ENCODE measurements around the gene DCTPP1.
"Not testable (repeated sequence)": the region's sequence is repeated elsewhere in the genome, so short reads cannot be mapped to it uniquely, and the experiment has no call there.

Gene DCTPP1

DNA sequence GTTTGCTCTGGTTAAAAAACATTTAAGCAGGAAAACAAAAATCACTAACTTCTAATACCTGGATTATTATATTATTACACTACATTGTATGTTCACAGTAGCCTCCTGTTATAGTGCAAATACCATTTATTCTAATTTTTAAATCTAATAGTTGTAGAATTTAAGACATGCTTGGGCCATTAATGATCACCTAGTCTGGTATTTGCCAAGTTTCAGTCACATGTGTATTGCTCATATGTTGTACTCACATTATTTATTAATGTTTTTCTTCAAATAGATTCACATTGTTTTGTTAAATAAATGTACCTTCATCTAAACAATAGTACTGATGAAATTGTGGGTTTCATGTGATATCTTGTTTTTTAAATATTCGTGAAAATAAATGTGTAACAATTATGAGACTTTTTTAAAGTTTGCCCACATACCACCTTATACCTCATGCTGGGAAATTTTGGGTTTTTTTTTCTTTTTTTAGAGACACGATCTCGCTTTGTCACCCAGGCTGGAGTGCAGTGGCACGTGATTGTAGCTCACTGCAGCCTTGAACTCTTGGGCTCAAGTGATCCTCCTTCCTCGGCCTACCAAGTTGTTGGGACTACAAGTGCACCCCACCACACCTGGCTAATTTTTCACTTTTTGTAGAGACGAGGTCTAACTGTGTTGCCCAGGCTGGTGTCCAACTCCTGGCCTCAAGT, 16.6 kb downstream of the DCTPP1 start:
- DNase-seq (ENCODE audit: low read depth in 2 of 2), result no peak

DNA sequence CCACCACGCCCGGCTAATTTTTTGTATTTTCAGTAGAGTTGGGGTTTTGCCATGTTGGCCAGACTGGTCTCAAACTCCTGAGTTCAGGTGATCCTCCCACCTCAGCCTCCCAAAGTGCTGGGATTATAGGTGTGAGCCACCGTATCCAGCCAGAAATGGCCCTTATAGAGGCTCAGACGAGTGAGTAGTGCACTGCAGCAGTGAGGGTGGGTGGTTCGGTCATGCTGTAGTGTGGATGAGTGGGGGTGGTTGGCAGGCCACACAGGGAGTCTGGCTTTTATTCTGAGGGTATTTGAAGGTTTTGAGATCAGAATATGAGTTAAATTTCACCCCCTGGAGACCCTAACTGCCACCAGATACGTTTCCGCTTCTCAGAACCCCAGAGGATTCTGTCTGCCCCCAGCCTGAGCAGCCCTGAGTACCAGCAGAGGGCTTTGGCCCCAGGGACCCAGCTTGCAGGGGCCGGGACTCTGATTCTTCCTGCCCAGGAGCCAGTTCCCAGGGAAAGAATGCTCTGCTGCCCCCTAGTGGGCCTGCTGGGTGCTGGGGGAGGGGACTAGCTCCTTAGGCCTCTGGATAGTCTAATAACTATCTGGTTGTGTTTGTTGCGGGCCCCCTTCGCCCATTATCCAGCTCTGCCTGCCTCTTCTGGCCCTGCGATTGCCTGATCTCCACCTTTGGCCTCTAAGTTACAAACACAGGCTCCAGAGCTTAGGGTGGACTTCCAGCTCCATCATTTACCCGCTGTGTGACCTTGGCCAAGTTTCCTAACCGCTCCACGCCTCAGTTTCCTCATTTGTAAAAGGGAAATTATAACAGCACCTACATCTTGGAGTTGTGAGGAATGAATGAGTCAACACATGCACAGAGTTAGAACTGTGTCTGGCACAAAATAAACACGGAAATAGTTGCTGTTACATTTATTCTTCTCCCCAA, 20.4 kb downstream of the DCTPP1 start:
- peak; percentile 76 to 93 for DNase-seq (ENCODE audit: low read depth in 2 of 2)

- no peak for DNase-seq (ENCODE audit: low read depth in 2 of 2)
Observed at GRCh38 chr16:30407804-30408534, 21.9 kb downstream of the DCTPP1 start.

DNA sequence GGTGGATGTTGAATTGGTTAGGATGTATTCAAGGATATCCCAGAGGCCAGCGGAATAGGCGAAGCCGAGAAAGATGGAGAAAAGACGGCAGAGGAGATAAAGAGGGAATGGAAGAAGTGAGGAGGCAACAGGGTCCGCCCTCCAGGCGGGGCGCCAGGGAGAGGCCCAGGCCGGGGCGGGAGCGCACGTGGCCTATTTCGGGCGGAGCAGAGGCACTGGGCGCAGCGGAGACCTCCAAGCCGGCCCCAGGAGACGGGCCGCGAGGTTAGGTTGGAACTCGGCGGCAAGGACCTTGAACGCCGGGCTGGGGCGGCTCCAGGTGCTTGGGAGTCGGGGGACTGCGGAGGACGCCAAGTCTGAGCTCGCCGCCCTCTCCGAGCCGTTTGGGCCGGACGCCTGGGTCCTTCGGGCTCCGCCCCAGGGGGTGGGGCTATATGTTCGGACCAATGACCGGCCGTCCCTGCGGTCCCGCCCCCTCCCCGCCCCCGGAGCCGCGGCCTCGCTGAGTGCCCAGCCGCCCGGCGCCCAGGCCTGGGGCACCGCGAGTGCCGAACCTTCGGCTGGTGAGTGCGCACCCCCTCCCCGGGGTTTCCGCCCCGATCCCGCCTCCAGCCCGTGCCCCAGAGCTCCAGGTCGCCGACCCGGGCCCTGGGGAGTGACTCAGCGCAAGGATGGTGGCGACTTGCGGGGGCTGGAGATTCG, 22.6 kb downstream of the DCTPP1 start, which contains the start of gene ZNF771:
TSS of gene ZNF771 (plus strand) at position 505 of the 702 bp plus-strand sequence. CDS start 448 bp downstream, outside the sequence.
- DNase-seq (ENCODE audit: low read depth in 2 of 2), result peak; percentile 83 to 96

- no peak for DNase-seq (ENCODE audit: low read depth in 2 of 2)
Observed at GRCh38 chr16:30406795-30407101, 23.1 kb downstream of the DCTPP1 start.

DNA sequence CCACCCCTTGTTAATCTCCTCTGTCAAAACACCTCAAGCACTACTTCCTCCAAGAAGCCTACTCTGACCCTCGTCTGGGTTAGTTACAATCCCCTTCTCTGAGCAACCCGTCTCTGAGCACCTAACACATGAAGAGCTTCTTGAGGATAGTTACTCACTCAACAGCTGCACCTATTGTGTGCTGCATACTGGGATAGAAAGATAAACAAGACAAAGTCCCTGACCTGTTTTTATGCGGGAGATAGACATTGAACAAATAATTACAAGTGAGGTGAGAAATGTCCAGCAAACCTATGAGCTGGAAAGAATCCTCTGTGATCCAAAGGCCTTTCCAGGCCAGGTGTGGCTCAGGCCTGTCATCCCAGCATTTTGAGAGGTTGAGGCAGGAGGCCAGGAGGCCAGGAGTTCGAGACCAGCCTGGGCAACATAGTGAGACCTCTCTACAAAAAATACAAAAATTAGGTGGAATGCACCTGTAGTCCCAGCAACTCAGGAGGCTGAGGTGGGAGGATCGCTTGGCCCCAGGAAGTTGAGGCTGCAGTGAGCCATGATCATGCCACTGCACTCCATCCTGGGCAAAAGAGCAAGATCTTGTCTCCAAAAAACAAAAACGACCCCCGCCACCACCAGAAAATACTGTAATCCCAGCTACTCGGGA, 27.9 kb downstream of the DCTPP1 start:
- no peak for DNase-seq (ENCODE audit: low read depth in 2 of 2)

GRCh38 chr16:30399435-30400186, 30.2 kb downstream of the DCTPP1 start:
- DNase-seq (ENCODE audit: low read depth in 2 of 2), result no peak

DNA sequence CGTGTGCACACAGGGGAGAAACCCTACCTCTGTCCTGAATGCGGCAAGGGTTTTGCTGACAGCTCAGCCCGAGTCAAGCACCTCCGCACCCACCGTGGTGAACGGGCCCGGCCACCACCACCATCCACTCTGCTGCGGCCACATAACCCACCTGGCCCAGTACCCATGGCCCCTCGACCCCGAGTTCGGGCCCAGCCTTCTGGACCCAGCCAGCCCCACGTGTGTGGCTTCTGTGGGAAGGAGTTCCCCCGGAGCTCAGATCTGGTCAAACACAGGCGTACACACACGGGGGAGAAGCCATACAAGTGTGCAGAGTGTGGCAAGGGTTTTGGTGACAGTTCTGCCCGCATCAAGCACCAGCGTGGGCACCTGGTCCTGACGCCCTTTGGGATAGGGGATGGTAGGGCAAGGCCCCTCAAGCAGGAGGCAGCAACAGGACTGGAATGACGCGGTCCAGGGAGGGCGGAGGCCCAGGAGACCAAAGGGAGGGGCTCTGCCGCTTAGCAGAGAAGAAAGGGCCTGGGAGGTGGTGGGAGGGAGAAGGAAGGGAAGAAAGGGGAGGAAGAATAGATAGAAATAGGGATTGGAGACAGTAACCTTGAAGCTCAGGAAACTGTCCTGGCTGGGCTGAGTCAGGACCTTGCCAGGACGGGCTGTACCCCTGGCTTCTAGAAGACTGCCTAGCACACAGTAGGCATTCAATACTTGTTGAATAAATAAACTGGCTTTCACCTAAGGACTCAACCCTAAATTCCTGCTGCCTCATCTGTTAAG, 31.0 kb downstream of the DCTPP1 start:
- DNase-seq (ENCODE audit: low read depth in 2 of 2), result no peak

GRCh38 chr16:30397776-30398660, 31.8 kb downstream of the DCTPP1 start:
- DNase-seq (ENCODE audit: low read depth in 2 of 2), result no peak

DNA sequence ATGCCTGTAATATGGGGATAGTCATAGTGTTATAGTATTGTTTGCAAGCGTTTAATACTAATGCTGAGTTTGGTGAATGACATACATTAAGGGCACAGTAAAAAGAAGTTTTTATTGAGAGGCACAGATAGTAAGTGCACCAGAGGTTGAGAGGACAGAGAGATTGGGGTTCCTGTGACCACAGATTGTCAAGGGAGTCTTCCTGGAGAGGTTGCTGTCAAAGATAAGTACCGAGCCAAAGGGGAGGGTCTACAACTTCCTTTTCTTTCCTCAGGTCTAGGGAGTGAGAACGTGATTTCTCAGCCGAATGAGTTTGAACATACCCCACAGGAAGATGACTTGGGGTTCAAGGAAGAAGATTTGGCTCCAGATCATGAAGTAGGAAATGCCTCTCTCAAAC, 32.8 kb downstream of the DCTPP1 start:
- DNase-seq (ENCODE audit: low read depth in 2 of 2), result no peak

GRCh38 chr16:30396627-30397026, 33.2 kb downstream of the DCTPP1 start:
- not testable (repeated sequence) for DNase-seq (ENCODE audit: low read depth in 2 of 2)

GRCh38 chr16:30395992-30396585, 33.7 kb downstream of the DCTPP1 start:
- no peak for DNase-seq (ENCODE audit: low read depth in 2 of 2)

- peak; percentile 31 to 43 for DNase-seq (ENCODE audit: low read depth in 2 of 2)
Observed at GRCh38 chr16:30395155-30395991, 34.5 kb downstream of the DCTPP1 start, which contains the start of gene ZNF48. Gene ZNF48, plus strand, starts transcription at chr16:30395420. Its CDS starts 375 bp downstream, at chr16:30395795.

GRCh38 chr16:30394592-30395154, 35.2 kb downstream of the DCTPP1 start:
- no peak for DNase-seq (ENCODE audit: low read depth in 2 of 2)

DNA sequence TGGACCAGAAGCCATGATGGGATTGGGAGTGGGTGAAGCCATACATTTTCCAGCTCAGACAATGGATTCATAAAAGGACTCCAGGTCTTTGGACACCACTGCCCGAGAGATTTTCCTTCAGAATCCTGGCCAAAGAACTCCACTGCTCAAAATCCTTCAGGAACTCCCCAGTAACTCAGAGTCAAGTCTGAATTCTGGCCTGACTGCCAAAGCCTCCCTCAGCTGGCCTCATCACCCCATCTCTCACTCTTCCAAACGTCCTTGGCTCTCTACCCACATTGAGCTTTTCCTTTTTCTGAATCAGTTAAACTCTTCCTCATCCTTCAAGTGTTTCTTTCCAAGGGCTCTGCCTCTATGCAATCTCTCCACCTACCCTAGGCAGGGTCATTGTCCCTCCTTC, 46.3 kb downstream of the DCTPP1 start:
- no peak for DNase-seq (ENCODE audit: low read depth in 2 of 2)

DNA sequence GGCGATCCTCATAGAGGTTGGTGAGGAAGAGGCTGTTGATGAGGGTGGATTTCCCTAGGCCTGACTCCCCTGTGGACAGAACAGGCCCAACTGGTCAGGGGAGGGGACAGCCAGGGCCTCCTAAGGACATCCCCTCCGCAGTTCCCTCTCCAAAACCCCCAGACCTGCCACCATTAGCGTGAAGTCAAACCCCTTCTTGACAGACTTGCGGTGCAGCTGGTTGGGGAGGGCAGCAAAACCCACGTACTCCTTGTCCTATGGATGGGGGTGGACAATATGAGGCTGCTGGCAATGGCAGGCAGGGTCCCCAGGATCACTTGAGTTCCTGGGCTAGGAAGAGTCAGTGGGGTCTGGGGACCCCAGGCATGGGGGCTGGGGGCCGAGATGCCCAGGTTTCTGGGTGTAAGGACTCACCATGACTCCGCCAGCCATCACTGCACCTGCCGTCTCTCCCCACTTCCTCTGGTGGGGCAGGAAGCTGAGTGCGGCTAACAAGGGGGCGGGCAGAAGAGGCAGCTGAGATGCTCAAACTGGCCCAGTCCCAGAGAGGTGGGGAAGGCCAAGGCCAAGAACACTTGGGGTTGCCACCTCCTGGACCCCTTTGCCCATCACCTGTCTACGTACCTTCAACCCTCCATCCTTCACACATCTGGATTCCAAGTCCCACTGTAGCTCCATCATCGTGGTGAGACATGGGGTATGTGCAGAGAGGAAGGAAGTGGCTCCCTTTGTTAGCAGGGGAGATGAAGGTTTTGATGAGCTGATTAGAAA, 47.5 kb downstream of the DCTPP1 start, which contains the start of gene SEPTIN1:
TSS of gene SEPTIN1 (minus strand) at position 451 of the 771 bp plus-strand sequence. CDS start at position 432, 19 bp downstream.
- DNase-seq (ENCODE audit: low read depth in 2 of 2), result peak; percentile 50 to 75

Measured in stimulated activated CD4-positive, alpha-beta T cell treated with anti-CD3 and anti-CD28 coated beads, Interleukin-12 subunit alpha, Interleukin-12 subunit beta, amount 100 ng/mL, for 24 hours (primary cell).